ENCODE results near the gene TSPAN13.

The TSPAN13 gene

DNA sequence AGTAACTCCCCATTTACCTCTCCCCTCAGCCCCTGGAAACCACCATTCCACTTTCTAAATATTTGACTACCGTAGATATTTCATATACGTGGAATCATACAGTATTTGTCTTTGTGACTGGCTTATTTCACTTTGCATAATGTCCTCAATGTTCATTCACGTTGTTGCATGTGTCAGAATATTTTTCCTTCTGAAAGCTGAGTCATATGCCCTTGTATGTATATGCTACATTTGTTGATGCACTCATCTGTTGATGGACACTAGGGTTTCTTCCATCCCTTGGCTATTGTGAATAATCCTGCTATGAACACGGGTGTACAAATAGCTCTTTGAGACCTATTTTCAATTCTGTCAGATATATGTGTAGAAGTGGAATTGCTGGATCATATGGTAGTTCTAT is 25.8 kb upstream of the TSPAN13 start:
- Histone ChIP-seq H3K9me3 (ENCODE audit: insufficient read depth, low read length) (no peaks in the 10 kb centered on the region), H3K4me2 (ENCODE audit: low read length) (no peak overlapping the region), H4K20me1 (ENCODE audit: insufficient read depth, low read length) (no peaks in the 10 kb centered on the region), H3K79me2 (ENCODE audit: low read length) (no peaks in the 10 kb centered on the region), H3K9ac (ENCODE audit: low read length) (no peak overlapping the region), H3K4me3 (ENCODE audit: low read length) (no peak overlapping the region), H3K27me3 (ENCODE audit: low read depth, low read length) (no peaks in the 10 kb centered on the region), H3K36me3 (replicated peaks; ENCODE audit: low read depth, low read length) (no peaks in the 10 kb centered on the region), H3K27ac (ENCODE audit: low read length) (no peak overlapping the region), H2AFZ (ENCODE audit: low read depth, low read length) (no peak overlapping the region), H3K4me1 (ENCODE audit: low read length) (no peaks in the 10 kb centered on the region)
- no peak for TF ChIP-seq EZH2phosphoT487 (IDR thresholded peaks at IDR 0.05; ENCODE audit: low read depth)
- TF ChIP-seq, protein P1, sequence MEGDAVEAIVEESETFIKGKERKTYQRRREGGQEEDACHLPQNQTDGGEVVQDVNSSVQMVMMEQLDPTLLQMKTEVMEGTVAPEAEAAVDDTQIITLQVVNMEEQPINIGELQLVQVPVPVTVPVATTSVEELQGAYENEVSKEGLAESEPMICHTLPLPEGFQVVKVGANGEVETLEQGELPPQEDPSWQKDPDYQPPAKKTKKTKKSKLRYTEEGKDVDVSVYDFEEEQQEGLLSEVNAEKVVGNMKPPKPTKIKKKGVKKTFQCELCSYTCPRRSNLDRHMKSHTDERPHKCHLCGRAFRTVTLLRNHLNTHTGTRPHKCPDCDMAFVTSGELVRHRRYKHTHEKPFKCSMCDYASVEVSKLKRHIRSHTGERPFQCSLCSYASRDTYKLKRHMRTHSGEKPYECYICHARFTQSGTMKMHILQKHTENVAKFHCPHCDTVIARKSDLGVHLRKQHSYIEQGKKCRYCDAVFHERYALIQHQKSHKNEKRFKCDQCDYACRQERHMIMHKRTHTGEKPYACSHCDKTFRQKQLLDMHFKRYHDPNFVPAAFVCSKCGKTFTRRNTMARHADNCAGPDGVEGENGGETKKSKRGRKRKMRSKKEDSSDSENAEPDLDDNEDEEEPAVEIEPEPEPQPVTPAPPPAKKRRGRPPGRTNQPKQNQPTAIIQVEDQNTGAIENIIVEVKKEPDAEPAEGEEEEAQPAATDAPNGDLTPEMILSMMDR (IDR thresholded peaks at IDR 0.05; ENCODE audit: low read depth, low read length): no peak

- H3K4me1 ChIP-seq (ENCODE audit: low read length): no peaks in the 10 kb centered on the region
- no peak overlapping the region for H2AFZ ChIP-seq (ENCODE audit: low read depth, low read length)
- H3K79me2 ChIP-seq (ENCODE audit: low read length): no peaks in the 10 kb centered on the region
- H3K4me3 ChIP-seq (ENCODE audit: low read length): no peak overlapping the region
- TF ChIP-seq EZH2phosphoT487 (IDR thresholded peaks at IDR 0.05; ENCODE audit: low read depth): no peak
- TF ChIP-seq, protein P1 (IDR thresholded peaks at IDR 0.05; ENCODE audit: low read depth, low read length): no peak
- no peaks in the 10 kb centered on the region for H3K27me3 ChIP-seq (ENCODE audit: low read depth, low read length)
- no peaks in the 10 kb centered on the region for H4K20me1 ChIP-seq (ENCODE audit: insufficient read depth, low read length)
- no peak overlapping the region for H3K9ac ChIP-seq (ENCODE audit: low read length)
- H3K27ac ChIP-seq (ENCODE audit: low read length): no peak overlapping the region
- H3K4me2 ChIP-seq (ENCODE audit: low read length): no peak overlapping the region
- H3K9me3 ChIP-seq (ENCODE audit: insufficient read depth, low read length): no peaks in the 10 kb centered on the region
- H3K36me3 ChIP-seq (replicated peaks; ENCODE audit: low read depth, low read length): no peaks in the 10 kb centered on the region
Observed at GRCh38 chr7:16728811-16729210, 24.7 kb upstream of the TSPAN13 start.

DNA sequence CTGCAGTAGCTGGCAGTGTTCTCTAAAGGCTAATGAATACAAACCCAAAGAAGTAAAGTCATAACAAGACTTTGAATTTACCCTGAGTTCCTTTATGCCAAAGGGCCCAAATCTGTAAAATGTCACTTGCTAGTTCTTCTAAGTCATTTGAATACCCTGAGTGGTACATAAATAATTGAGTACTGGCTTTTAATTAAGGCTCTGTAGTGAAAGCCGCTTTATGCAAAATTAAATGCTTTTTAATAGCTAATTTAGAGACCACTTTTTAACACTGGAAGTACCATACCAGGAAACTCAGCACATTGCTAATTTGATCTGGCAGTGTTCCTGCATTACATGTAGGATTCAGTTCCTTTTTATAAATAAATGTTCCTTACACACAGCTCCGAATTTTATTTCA is 24.0 kb upstream of the TSPAN13 start:
- H2AFZ ChIP-seq (ENCODE audit: low read depth, low read length): no peak overlapping the region
- H3K79me2 ChIP-seq (ENCODE audit: low read length): no peaks in the 10 kb centered on the region
- no peak for TF ChIP-seq EZH2phosphoT487 (IDR thresholded peaks at IDR 0.05; ENCODE audit: low read depth)
- TF ChIP-seq, protein P1 (IDR thresholded peaks at IDR 0.05; ENCODE audit: low read depth, low read length): no peak
- no peak overlapping the region for H3K27ac ChIP-seq (ENCODE audit: low read length)
- no peaks in the 10 kb centered on the region for H3K4me1 ChIP-seq (ENCODE audit: low read length)
- H3K4me3 ChIP-seq (ENCODE audit: low read length): no peak overlapping the region
- H3K9me3 ChIP-seq (ENCODE audit: insufficient read depth, low read length): no peaks in the 10 kb centered on the region
- H3K27me3 ChIP-seq (ENCODE audit: low read depth, low read length): no peaks in the 10 kb centered on the region
- no peak overlapping the region for H3K9ac ChIP-seq (ENCODE audit: low read length)
- no peak overlapping the region for H3K4me2 ChIP-seq (ENCODE audit: low read length)
- no peaks in the 10 kb centered on the region for H4K20me1 ChIP-seq (ENCODE audit: insufficient read depth, low read length)
- no peaks in the 10 kb centered on the region for H3K36me3 ChIP-seq (replicated peaks; ENCODE audit: low read depth, low read length)

- H3K27me3 ChIP-seq (ENCODE audit: low read depth, low read length): no peaks in the 10 kb centered on the region
- TF ChIP-seq EZH2phosphoT487 (IDR thresholded peaks at IDR 0.05; ENCODE audit: low read depth): no peak
- TF ChIP-seq, protein P1 (IDR thresholded peaks at IDR 0.05; ENCODE audit: low read depth, low read length): no peak
- no peaks in the 10 kb centered on the region for H3K79me2 ChIP-seq (ENCODE audit: low read length)
- H3K27ac ChIP-seq (ENCODE audit: low read length): no peak overlapping the region
- H3K9ac ChIP-seq (ENCODE audit: low read length): no peak overlapping the region
- no peaks in the 10 kb centered on the region for H3K4me1 ChIP-seq (ENCODE audit: low read length)
- H3K4me2 ChIP-seq (ENCODE audit: low read length): no peak overlapping the region
- H3K4me3 ChIP-seq (ENCODE audit: low read length): no peak overlapping the region
- H3K9me3 ChIP-seq (ENCODE audit: insufficient read depth, low read length): no peaks in the 10 kb centered on the region
- no peaks in the 10 kb centered on the region for H4K20me1 ChIP-seq (ENCODE audit: insufficient read depth, low read length)
- H3K36me3 ChIP-seq (replicated peaks; ENCODE audit: low read depth, low read length): no peaks in the 10 kb centered on the region
- no peak overlapping the region for H2AFZ ChIP-seq (ENCODE audit: low read depth, low read length)
Observed at GRCh38 chr7:16730937-16731336, 22.6 kb upstream of the TSPAN13 start.

Measured in OCI-LY3 (cell line).